H7 (cell line): ENCODE measurements around the gene KLK13. TPM values are rescaled to one million over a fixed set of nuclear protein-coding genes. Genes with fewer than 3 reads are reported as not detected.
A peak's percentile ranks its signal among the peaks of the same experiment; 100 is the strongest.

Experiments
- DNase-seq: peaks from one replicate; pipeline ENCODE4 v3.0.0; 2012
- H3K27me3 ChIP-seq: 2 replicates; pipeline ENCODE4 v1.6.0; 2011; ENCODE audit warnings: mild to moderate bottlenecking, low read length; ENCODE audit not compliant: control insufficient read depth, insufficient read depth
- H3K36me3 ChIP-seq: replicated peaks from 2 replicates; pipeline ENCODE4 v1.5.1; 2011; ENCODE audit warnings: low read length; ENCODE audit not compliant: control insufficient read depth, insufficient read depth
- H3K4me3 ChIP-seq: 2 replicates; pipeline ENCODE4 v1.5.1; 2011; ENCODE audit warnings: low read depth, mild to moderate bottlenecking, control low read depth, low read length, moderate library complexity; ENCODE audit not compliant: insufficient read depth
- total RNA-seq: library from RNA; depleted of rRNA; stranded (reverse); fragments of >200 nt; shearing (Covaris generic); gene quantifications from 2 replicates; pipeline ENCODE4 v1.2.3, GENCODE V29; 2014; rRNA removed

Gene KLK13
- total RNA-seq, 1 experiment from 2014 or later = 2.0 TPM

GRCh38 chr19:51010066-51010795 is 54.7 kb downstream of the KLK13 start:
- H3K27me3 ChIP-seq = peaks cover 12% of the 10 kb centered on the region; the same call in 1 of the 2 replicates
- H3K36me3 ChIP-seq = no peaks in the 10 kb centered on the region
- no peak overlapping the region for H3K4me3 ChIP-seq
- no peak for DNase-seq

GRCh38 chr19:51009061-51009891 is 55.6 kb downstream of the KLK13 start:
- H3K27me3 ChIP-seq = peaks cover 12% of the 10 kb centered on the region; the same call in 1 of the 2 replicates

GRCh38 chr19:51007488-51007887 is 57.4 kb downstream of the KLK13 start:
- Histone ChIP-seq H3K27me3 (peaks cover 10% of the 10 kb centered on the region; the same call in 1 of the 2 replicates), H3K36me3 (no peaks in the 10 kb centered on the region), H3K4me3 (no peak overlapping the region)
- DNase-seq = no peak

More at GRCh38 chr19:51009061-51009891, 55.6 kb downstream of the KLK13 start:
- Histone ChIP-seq H3K4me3 (no peak overlapping the region), H3K36me3 (no peaks in the 10 kb centered on the region)
- DNase-seq = peak; percentile 29

GRCh38 chr19:51006406-51006805 is 58.5 kb downstream of the KLK13 start:
- DNase-seq = peak; percentile 22

More at GRCh38 chr19:51006406-51006805, 58.5 kb downstream of the KLK13 start:
- Histone ChIP-seq H3K4me3 (no peak overlapping the region), H3K27me3 (peaks cover 10% of the 10 kb centered on the region; the same call in 1 of the 2 replicates), H3K36me3 (no peaks in the 10 kb centered on the region)

Other genes with a start within 250 kb of the KLK13 start
- gene KLK1, start 241.3 kb downstream of the KLK13 start, total RNA-seq = not detected in 2 replicates
- gene KLK15, start 231.5 kb downstream of the KLK13 start, total RNA-seq = not detected in 2 replicates
- not detected in 2 replicates for gene KLK3, start 210.2 kb downstream of the KLK13 start, total RNA-seq
- not detected in 2 replicates for gene KLK2, start 191.7 kb downstream of the KLK13 start, total RNA-seq
- not detected in 2 replicates for gene KLK4, start 153.7 kb downstream of the KLK13 start, total RNA-seq
- gene KLK5, start 112.1 kb downstream of the KLK13 start, total RNA-seq = 1.7 TPM in 1 of 2 replicates, not detected in the other
- 0.38 and 0.74 TPM in 2 replicates for gene KLK6, start 95.5 kb downstream of the KLK13 start, total RNA-seq
- 0.24 and 1.1 TPM in 2 replicates for gene KLK7, start 81.2 kb downstream of the KLK13 start, total RNA-seq
- 6.4 and 11.0 TPM in 2 replicates for gene KLK8, start 63.5 kb downstream of the KLK13 start, total RNA-seq
- 0.14 and 2.4 TPM in 2 replicates for gene KLK10, start 45.4 kb downstream of the KLK13 start, total RNA-seq
- gene KLK11, start 38.5 kb downstream of the KLK13 start, total RNA-seq = not detected in 2 replicates
- gene KLK12, start 30.1 kb downstream of the KLK13 start, total RNA-seq = not detected in 2 replicates
- gene KLK14, start 17.8 kb upstream of the KLK13 start, total RNA-seq = not detected in 2 replicates
- gene CTU1, start 43.3 kb upstream of the KLK13 start, total RNA-seq = 12.9 and 15.3 TPM in 2 replicates
- gene SIGLEC9, start 59.8 kb upstream of the KLK13 start, total RNA-seq = not detected in 2 replicates
- not detected in 2 replicates for gene SIGLEC7, start 77.2 kb upstream of the KLK13 start, total RNA-seq
- gene CD33, start 160.0 kb upstream of the KLK13 start, total RNA-seq = 0.04 and 0.28 TPM in 2 replicates
- not detected in 2 replicates for gene SIGLECL1, start 186.0 kb upstream of the KLK13 start, total RNA-seq
- gene IGLON5, start 246.6 kb upstream of the KLK13 start, total RNA-seq = 18.2 and 24.5 TPM in 2 replicates